Measurements from ENCODE around the gene LIX1L.

LIX1L gene

GRCh38 chr1:145893306-145894055 lies 64.3 kb downstream of the LIX1L start:
- no peak for DNase-seq (ENCODE audit: low spot score)

- DNase-seq (ENCODE audit: low spot score), result no peak
These were observed 65.2 kb downstream of the LIX1L start for GRCh38 chr1:145892486-145893087.

GRCh38 chr1:145891587-145892485 lies 66.0 kb downstream of the LIX1L start:
- DNase-seq (ENCODE audit: low spot score), result peak; percentile 98

- DNase-seq (ENCODE audit: low spot score), result no peak
These were observed 66.7 kb downstream of the LIX1L start for GRCh38 chr1:145891143-145891542.

GRCh38 chr1:145889722-145890121 lies 68.1 kb downstream of the LIX1L start:
- no peak for DNase-seq (ENCODE audit: low spot score)

GRCh38 chr1:145887631-145888030 lies 70.2 kb downstream of the LIX1L start:
- DNase-seq (ENCODE audit: low spot score), result no peak

- no peak for DNase-seq (ENCODE audit: low spot score)
These were observed 71.0 kb downstream of the LIX1L start for GRCh38 chr1:145886816-145887215.

GRCh38 chr1:145886390-145886789 lies 71.4 kb downstream of the LIX1L start:
- DNase-seq (ENCODE audit: low spot score), result no peak

- peak; percentile 96 for DNase-seq (ENCODE audit: low spot score)
These were observed 72.0 kb downstream of the LIX1L start, which contains the start of gene ANKRD35 for GRCh38 chr1:145885738-145886287. Gene ANKRD35, minus strand, starts transcription at chr1:145885866. Its CDS starts 108 bp downstream, at chr1:145885758.

GRCh38 chr1:145884675-145885074 lies 73.1 kb downstream of the LIX1L start:
- DNase-seq (ENCODE audit: low spot score), result no peak

Data from iPS-NIHi11 (cell line).